Gastrocnemius medialis (tissue), 4 donors: ENCODE measurements around the gene APBA1.

ENCODE experiments used
- CTCF ChIP-seq, 5 experiments: fragments of 450-650 bp in 3 of 5; fragments of 200-600 bp in 2 of 5; sonication (generic) in 2 of 5; IDR thresholded peaks in 4 of 5; conservative IDR thresholded peaks in 1 of 5; 1 replicate in 4 of 5; 2 replicates in 1 of 5; pipeline ENCODE4 v1.5.1; 2016 to 2019; ENCODE audit warnings: antibody characterized with exemption in 5 of 5, mild to moderate bottlenecking in 3 of 5, moderate library complexity in 3 of 5
- POLR2A ChIP-seq, 2 donors: fragments of 450-650 bp; IDR thresholded peaks; one replicate each; pipeline ENCODE4 v1.6.1; 2017; ENCODE audit warnings: antibody characterized with exemption in 2 of 2, mild to moderate bottlenecking in 2 of 2, moderate library complexity in 2 of 2

GRCh38 chr9:69466151-69466550 is 206.0 kb downstream of the APBA1 start:
- no peak for TF ChIP-seq CTCF (IDR thresholded peaks at IDR 0.05 in 4 of 5, conservative IDR thresholded peaks at IDR 0.05 in 1 of 5)
- TF ChIP-seq POLR2A (IDR thresholded peaks at IDR 0.05), result no peak
